Measurements from ENCODE around the gene C11orf98.
"Not testable (repeated sequence)": the region's sequence is repeated elsewhere in the genome, so short reads cannot be mapped to it uniquely, and the experiment has no call there.

Gene C11orf98

DNA sequence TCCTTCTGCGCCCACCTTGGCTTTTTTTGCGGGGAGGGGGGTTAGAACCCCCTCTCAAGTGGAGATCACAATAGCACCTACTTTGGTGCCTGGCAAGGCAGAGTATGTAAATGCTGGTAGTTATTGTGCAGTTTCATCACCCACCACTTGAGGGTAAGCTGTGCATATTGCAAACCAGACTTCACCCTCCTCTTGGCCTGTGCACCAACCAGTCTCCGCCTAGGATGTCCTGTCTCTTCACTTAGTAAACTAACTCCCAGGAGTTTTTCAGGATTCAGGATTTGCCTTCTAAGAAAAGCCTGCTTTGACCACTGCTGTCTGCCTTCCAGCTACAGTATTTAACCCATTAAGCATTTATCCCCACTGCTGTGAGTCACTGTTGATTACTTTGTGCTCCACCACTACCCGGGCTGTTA lies 15.8 kb upstream of the C11orf98 start:
- peak in 1 of 4 experiments; percentile 21 for DNase-seq

DNA sequence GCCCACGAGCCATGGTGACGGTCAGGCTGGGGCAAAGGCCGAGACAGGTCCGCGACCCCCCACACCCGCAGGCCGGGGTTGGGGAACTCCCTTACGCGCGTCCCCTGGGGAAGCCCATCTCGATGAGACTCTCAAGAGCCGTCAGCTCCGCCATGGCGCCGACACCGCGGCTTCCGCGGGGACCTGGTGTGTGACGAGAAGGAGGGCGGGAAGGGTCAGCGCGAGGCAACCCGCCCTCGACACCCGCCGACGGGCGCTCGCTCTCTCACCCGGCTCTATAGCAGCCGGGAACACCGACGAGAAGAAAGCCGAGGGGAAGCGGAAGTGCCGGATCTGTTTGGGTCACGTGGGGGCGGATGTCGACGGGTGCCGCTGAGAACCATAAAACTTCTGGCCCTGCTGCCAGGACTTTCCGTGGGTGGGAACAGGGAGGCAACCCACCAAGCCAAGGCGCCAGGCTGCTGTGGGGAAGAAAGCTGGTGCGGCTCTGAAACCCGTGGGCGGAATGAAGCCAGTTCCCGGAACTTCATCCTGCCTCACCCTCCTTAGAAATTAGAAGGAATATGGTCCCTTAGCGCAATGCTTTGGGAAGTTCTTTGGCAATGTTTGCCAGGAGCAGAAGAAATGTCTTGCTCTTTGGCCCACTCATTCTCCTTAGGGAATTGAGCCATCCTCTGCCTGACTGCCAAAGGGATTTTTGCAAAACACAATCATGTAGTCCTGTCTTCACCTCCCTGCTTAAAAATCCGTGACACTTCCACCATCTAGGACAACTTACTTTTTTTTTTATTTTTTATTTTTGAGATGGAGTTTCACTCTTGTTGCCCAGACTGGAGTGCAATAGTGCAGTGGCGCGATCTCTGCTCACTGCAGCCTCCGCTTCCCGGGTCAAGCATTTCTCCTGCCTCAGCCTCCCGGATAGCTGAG lies 14.0 kb upstream of the C11orf98 start, which contains the start of gene UBXN1:
TSS of gene UBXN1 (minus strand) at position 304 of the 927 bp plus-strand sequence. CDS start at position 154, 150 bp downstream.
- peak; percentile 64 to 75 (median 70) for DNase-seq

DNA sequence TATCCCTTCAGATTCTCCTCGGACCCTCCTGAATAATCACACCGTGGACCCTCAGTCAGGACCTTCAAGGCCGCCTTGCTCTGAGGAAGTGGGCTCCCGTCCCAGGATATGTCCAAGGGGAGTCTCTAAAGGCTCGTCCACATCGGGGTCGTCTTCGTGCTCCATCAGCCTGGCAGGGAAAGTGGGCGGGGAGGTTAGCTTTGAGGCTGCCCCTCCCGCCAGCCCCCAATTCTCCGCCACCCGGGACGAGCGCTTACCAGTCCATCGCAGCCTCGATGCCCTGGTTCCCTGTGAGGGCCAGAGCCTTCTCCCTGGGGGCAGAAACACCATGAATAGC lies 13.4 kb upstream of the C11orf98 start:
- DNase-seq, result no peak

DNA sequence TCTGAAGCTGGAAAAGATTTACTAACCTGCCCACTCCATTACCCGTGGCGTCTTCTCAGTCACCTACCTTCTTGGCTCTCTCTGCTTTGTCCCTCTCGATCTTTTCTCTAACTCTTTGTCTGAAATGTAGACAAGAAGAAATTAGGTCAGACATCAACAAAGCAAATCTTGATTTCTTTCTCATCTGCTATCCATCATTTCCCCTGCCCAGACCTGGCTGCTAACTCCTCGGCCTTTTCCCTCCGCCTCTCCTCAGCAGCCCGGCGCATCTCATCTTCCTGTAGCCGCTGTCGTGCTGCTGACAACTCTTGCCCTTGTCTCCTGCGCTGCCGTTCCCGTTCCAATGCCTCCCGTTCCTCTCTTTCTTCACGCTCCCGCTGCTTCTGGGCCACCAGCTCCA lies 12.7 kb upstream of the C11orf98 start:
- DNase-seq, result no peak

DNA sequence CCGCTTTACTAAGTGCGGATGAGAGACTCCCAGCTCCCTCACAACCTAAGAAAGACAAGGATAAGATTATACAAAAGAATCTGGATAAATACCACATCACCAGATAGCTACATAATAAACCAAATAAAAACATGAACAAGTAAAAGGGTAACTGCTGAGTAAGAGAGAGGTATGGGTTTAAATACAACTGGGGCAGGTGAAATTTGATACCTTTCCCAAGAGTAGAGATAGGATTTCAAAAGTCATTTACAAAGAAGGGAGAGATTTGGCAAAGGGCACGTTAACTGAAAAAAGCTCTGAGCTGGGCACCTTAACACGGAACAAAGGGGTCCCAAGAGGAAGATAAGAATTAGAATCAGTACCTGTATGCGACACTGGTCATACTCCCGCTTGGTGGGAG lies 12.1 kb upstream of the C11orf98 start:
- DNase-seq, result no peak

DNA sequence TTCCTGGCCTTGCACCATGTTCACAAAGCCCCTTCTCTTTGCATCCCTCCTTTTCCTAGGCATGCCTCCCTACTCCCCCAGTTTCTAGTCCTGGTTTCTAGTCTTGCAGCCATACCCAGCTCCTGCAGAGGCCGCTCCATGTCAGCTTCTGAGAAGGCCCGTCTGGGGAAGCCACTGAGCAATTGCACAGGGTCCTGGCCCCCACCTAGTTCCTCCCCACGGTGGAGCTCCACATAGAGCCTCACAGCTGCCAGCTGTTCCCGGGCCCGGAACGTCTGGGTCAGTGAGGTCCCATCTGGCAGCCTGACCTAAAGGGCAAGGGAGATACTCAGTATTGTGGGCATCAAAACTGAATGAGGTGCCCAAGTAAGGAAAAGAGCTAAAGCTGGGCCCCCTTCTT lies 11.7 kb upstream of the C11orf98 start:
- no peak for DNase-seq

DNA sequence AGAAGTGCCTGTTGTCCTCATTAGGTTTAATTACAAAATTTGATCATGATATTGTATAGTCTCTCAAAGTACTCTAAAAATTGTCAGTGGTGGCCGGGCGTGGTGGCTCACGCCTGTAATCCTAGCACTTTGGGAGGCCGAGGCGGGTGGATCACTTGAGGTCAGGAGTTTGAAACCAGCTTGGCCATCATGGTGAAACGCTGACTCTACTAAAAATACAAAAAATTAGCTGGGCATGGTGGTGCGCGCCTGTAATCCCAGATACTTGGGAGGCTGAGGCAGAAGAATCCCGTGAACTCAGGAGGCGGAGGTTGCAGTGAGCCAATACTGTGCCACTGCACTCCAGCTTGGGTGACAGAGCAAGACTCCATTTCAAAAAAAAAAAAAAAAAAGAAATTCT lies 10.4 kb upstream of the C11orf98 start:
- DNase-seq, result not testable (repeated sequence)

DNA sequence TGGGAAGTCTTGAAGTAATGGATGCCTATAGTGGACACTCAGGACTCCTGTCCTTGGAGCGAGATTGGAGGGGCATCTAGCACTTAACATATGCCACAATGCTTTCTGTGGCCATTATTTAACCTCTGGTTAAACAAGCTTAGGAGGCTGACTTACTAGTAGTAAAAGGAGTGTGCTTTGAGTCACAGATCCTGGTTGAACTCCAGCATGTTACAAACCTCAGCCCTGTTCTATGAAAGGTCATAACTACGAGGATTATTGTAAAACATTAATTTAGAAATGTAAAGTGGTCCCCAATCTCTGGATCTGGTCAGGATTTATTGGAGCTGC lies 8.2 kb upstream of the C11orf98 start:
- DNase-seq, result no peak

DNA sequence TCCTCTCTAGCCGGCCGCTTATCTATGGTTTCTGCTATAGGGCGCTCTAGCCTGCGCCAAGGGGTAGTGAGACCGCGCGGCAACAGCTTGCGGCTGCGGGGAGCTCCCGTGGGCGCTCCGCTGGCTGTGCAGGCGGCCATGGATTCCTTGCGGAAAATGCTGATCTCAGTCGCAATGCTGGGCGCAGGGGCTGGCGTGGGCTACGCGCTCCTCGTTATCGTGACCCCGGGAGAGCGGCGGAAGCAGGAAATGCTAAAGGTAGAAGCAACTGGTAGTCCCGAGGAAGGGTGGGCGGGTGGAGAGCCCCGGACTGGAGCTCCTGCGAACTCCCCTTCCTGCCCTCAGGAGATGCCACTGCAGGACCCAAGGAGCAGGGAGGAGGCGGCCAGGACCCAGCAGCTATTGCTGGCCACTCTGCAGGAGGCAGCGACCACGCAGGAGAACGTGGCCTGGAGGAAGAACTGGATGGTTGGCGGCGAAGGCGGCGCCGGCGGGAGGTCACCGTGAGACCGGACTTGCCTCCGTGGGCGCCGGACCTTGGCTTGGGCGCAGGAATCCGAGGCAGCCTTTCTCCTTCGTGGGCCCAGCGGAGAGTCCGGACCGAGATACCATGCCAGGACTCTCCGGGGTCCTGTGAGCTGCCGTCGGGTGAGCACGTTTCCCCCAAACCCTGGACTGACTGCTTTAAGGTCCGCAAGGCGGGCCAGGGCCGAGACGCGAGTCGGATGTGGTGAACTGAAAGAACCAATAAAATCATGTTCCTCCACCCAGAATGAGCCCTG lies 6.8 kb upstream of the C11orf98 start, which contains the start of the genes LBHD1 and UQCC3:
TSS of gene LBHD1 (minus strand) at position 660 of the 782 bp plus-strand sequence. CDS start 2,236 bp downstream, outside the sequence.
TSS of gene UQCC3 (plus strand) at position 66 of the 782 bp plus-strand sequence. CDS start at position 139, 73 bp downstream.
- peak; percentile 38 to 60 (median 43) for DNase-seq

DNA sequence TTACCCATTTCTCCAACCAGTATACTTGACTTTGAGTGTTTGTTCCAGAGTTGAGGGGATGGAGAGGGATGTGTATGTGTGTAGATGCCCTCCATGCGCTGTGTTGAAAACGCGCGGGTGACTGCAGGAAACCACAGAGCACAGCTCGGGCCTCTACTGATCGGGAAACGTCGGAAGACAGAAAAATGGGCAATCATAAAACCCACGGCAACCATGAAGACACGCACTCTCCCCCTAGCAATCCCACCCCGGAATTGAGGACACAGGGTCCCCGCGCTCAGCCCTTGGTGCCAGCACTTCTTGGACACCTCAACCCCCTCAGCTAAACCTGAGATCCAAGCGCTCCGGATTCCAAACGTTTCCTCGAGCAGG lies 6.2 kb upstream of the C11orf98 start:
- no peak for DNase-seq

DNA sequence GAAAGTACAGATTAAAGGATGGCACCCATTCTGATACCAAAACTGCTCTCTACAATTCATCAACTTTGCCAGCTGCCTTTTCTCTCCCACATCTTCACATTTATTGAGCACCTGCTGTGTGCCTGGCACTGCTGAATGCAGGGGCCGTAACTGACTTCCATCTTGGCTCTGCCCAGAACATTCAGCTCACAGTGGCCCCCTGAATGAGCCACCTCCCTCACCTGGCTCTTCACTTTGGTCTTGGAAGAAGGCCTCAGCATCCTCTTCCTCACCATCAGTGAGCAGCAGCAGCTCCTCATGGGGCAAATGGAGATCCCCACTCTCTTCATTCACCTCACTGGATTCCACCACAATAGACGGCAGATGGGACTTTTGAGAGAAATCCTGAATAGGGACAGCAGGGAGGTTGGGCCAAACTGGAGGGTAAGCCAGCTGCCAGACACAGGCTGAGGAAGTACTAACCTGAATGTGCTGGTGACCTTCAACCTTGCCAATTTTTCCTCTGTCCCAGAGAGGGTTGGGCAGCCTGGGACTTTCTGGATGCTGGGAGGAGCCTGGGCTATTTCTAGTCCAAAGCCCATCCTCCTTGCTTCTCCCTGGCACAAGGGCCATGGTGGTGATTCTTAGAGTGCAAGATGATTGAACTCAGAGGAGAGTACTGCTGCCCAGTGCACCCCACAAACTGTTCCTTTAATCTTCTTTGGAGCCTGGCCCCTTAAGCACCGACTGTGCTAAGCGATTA lies 4.6 kb upstream of the C11orf98 start:
- no peak for DNase-seq

DNA sequence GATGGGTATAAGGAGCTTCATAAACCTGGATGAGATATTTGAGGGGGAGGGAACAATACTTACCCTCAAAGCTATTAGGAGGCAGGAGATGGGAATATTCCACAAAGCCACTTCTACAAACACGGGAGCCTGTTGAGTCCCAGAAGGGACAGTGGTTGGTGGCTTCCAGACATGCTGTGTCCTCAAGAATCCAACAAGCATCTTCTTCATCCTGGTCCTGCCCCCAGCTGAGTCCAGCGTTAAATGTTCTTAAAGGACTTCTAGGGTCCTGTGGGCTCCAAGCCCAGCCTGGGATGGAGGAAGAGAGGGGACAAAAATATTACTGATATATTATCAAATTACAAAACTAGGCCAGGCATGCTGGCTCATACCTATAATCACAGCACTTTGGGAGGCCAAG lies 2.5 kb upstream of the C11orf98 start:
- no peak for DNase-seq

DNA sequence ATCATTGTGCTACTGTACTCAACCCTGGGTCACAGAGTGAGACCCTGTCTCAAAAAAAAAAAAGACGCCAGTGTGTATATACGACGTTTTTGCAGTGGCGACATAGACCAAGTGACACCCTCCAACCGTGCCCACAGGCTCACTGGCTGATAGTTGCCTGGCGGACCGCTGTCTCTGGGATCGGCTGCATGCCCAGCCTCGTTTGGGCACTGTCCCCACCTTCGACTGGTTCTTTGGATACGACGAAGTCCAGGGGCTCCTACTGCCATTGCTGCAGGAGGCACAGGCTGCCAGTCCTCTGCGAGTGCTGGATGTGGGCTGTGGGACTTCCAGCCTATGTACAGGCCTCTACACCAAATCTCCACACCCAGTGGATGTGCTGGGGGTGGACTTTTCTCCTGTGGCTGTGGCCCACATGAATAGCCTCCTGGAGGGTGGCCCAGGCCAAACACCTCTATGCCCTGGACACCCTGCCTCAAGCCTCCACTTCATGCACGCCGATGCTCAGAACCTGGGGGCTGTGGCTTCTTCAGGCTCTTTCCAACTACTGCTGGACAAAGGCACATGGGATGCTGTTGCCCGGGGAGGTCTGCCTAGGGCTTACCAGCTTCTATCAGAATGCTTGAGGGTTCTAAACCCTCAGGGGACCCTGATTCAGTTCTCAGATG lies 1.4 kb upstream of the C11orf98 start:
- DNase-seq, result no peak

DNA sequence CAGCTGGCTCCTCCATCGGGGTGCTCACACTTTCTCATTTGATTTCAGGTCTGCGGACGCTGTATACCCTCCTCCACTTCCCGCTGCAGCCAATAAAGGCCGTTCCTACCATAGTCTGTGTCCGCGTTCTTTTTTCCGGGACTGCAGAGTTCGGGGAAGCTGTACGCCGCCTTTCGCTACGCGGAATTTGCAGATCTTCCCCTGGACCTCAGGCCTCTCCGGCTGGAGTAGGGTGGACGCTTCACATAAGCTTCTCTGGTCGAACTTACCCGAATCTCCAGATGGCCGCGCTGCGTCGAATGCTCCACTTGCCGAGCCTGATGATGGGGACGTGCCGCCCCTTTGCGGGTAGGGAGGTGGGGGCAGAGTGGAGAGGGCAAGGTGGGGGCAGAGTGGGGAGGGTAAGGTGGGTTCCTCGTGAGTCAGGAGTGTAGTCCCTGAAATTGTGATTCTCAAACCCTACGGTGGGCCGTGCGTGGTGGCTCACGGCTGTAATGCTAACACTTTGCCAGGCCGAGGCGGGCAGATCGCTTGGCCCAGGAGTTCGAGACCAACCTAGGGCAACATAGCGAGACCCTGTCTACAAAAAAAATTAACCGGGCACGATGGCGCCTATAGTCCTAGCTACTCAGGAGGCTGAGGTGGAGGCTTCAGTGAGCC lies 719 bp upstream of the C11orf98 start:
- peak; percentile 22 to 30 (median 27) for DNase-seq

DNA sequence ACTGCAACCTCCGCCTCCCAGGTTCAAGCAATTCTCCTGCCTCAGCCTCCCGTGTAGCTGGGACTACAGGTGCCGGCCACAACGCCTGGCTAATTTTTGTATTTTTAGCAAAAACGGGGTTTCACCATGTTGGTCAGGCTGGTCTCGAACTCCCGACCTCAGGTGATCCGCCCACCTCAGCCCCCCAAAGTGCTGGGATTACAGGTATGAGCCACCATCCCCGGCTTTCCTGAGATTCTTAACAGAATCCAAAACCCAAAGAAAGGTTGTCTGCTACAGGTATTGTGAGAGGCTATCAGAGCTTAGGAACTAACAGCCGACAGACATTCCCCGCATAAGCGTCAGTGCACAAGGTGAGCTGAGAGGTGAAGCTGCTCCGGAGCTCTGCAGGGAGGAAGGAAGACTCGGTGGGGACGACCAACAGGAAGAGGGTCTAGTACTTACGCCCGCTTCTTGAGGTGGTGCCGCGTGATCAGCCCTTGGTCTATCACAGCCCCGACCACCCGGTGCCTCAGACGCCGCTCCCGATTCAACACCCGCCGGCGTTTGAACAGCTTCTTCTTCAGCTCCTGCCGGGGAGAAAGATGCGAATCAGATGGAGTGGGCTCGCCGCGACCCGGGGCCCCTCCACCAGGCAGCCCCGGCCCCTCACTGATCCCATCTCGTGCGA lies 470 bp downstream of the C11orf98 start:
- DNase-seq, result peak in 3 of 4 experiments; percentile 26 to 56 (median 42)

DNA sequence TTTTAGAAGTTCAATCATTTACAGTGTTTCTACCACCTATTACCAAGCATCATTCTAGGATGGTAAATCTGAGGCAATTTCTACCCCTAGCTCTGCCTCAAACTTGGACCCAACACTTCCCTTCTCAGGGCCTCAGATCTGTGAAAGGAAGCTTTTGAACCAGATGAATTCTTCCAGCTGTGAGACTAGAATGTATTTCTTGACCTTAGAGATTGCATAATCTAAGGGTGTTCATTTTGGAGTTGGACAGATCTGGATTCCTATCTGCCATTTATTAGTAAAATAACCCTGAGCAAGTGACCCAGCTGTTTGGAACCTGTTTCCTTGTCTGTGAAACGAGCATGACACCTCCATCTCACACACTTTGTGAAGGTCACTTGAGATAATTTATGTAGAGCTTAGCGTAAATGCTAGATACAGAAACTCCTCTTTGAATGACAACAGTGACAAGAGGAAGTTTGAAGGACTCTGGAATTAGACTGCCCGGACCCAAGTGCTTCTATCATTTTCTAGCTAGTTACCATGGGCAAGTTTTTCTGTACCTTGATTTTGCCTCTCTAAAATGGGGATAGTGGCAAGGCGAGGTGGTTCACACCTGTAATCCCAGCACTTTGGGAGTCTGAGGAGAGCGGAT lies 8.1 kb downstream of the C11orf98 start:
- DNase-seq, result no peak

DNA sequence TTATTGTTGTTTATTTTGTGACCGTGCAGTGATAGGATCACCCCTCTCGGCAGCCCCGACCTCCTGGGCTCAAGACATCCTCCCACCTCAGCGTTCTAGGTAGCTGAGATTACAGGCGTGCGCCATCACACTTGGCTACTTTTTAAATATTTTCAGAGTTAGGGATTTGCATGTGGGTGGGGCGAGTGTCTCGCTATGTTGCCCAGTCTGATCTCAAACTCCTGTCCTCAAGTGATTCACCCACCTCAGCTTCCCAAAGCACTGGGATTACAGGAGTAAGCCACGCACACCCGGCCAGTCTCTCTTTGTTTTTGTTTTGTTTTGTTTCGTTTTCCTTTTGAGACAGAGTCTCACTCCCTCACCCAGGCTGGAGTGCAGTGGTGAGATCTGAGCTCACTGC lies 10.7 kb downstream of the C11orf98 start:
- DNase-seq, result no peak

DNA sequence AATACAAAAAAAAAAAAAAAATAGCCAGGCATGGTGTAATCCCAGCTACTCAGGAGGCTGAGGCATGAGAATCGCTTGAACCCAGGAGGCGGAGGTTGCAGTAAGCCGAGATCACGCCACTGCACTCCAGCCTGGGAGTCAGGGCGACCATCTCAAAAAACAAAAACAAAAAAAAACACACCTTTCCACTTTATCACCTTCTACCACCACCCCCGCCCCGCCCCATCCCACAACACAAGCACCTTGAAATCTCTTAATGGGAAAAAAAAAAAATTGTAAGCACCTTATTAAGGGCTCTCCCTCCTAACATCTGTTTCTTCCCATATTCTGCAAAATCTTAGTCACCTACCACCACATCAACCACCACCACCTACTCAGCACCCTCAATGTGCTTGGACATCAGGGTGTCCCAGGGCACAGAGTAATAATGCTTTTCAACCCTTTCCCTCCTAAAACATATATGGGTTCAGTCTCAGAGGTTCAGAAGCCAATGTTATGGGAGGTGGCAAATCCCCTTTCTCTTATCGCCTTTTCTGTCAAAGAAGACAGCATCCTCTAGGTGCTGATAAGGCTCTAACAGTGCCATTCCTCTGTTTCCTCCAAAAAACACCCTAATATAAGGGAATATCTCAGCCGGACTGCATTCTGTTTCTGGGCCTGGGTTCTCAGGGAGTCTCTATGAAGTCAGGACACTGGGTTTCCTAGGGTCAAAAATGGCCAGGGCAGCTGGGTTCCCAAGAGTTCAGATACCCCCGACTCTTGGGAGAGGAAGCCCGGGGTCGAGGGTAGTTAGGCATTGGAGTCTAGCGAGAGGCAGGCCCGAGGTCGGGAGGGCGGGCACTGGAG lies 12.6 kb downstream of the C11orf98 start:
- DNase-seq, result no peak

DNA sequence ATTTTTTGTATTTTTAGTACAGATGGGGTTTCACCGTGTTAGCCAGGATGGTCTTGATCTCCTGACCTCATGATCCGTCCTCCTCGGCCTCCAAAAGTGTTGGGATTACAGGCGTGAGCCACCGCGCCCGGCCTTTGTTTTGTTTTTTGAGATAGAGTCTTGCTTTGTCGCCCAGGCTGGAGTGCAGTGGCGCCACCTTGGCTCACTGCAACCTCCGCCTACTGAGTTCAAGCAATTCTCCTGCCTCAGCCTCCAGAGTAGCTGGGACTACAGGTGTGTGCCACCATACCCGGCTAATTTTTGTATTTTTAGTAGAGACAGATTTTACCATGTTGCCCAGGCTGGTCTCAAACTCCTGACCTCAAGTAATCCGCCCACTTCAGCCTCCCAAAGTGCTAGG lies 14.7 kb downstream of the C11orf98 start:
- DNase-seq, result not testable (repeated sequence)

DNA sequence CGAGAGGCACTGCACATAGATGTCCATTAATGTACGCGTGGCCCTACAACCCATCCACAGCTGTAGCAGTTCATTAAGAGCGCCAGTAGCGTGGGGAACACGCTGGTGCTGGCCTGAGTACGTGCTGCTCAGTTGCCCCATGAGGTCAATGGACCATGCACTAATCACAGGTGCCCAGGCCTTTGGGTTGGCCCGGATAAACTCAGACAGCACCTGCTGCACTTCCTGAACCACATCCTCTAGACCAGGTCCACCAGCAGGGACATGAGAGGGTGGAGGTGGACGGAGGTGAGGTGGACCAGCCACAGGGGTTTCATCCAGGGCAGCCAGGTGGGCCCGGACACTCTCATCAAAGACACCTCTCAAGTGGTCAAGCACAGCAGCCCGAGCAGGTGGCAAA lies 15.5 kb downstream of the C11orf98 start:
- no peak for DNase-seq

Data from activated CD4-positive, CD25-positive, alpha-beta regulatory T cell (primary cell).